ENCODE data around the gene TMEM200B. TPM values are rescaled to one million over a fixed set of nuclear protein-coding genes. Genes with fewer than 3 reads are reported as not detected.

TMEM200B gene
- polyA plus RNA-seq, 1 experiment: 10.5 TPM

DNA sequence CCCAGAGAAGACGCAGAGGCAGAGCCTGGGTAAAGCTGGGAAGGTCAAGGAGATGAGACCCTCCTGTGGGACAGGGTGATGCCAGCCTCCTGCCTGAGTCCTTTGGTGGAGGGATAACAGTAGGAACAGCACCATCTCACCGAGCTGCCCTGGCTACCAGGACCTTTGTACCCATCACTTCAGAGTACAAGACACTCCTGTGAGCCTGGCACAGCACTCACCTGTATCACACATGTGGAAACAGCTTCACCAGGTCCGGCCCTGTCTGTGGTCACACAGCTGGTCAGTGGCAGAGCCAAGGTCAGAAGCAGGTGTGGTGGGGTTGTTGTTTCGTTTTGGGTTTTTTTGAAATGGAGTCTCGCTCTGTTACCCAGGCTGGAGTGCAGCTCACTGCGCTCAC is 5.0 kb upstream of the TMEM200B start:
- TF ChIP-seq, protein P1, sequence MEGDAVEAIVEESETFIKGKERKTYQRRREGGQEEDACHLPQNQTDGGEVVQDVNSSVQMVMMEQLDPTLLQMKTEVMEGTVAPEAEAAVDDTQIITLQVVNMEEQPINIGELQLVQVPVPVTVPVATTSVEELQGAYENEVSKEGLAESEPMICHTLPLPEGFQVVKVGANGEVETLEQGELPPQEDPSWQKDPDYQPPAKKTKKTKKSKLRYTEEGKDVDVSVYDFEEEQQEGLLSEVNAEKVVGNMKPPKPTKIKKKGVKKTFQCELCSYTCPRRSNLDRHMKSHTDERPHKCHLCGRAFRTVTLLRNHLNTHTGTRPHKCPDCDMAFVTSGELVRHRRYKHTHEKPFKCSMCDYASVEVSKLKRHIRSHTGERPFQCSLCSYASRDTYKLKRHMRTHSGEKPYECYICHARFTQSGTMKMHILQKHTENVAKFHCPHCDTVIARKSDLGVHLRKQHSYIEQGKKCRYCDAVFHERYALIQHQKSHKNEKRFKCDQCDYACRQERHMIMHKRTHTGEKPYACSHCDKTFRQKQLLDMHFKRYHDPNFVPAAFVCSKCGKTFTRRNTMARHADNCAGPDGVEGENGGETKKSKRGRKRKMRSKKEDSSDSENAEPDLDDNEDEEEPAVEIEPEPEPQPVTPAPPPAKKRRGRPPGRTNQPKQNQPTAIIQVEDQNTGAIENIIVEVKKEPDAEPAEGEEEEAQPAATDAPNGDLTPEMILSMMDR (IDR thresholded peaks at IDR 0.05; ENCODE audit: low read depth, low read length): no peak
- CTCF ChIA-PET: no interaction called here
- no peaks in the 10 kb centered on the region for H3K27me3 ChIP-seq (ENCODE audit: control insufficient read depth, insufficient read depth, low read length)
- POLR2A ChIA-PET: no interaction called here
- H3K27ac ChIP-seq (ENCODE audit: low read depth, low read length): no peak overlapping the region
- no peaks in the 10 kb centered on the region; the same call in 1 of the 2 replicates for H3K9me3 ChIP-seq (ENCODE audit: control insufficient read depth, insufficient read depth, low read length)
- no peak for DNase-seq (ENCODE audit: low read depth, low spot score)
- H3K4me3 ChIP-seq (ENCODE audit: low read depth, low read length): no peak overlapping the region

DNA sequence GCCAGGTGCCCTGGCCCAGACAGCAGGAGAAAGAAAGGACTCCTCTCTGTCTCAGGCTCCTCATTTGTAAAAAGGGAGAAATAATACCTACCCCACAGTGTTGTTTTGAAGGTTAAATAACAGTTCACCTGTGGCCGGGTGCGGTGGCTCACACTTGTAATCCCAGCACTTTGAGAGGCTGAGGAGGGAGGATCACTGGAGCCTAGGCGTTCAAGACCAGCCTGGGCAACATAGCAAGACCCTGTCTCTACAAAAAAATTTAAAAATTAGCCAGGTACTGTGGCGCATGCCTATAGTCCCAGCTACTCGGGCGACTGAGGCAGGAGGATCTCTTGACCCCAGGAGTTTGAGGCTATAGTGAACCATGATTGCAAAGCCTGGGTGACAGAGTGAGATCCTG is 2.5 kb upstream of the TMEM200B start:
- POLR2A ChIA-PET: no interaction called here
- H3K9me3 ChIP-seq (ENCODE audit: control insufficient read depth, insufficient read depth, low read length): no peaks in the 10 kb centered on the region; the same call in 1 of the 2 replicates
- TF ChIP-seq, protein P1 (IDR thresholded peaks at IDR 0.05; ENCODE audit: low read depth, low read length): no peak

DNA sequence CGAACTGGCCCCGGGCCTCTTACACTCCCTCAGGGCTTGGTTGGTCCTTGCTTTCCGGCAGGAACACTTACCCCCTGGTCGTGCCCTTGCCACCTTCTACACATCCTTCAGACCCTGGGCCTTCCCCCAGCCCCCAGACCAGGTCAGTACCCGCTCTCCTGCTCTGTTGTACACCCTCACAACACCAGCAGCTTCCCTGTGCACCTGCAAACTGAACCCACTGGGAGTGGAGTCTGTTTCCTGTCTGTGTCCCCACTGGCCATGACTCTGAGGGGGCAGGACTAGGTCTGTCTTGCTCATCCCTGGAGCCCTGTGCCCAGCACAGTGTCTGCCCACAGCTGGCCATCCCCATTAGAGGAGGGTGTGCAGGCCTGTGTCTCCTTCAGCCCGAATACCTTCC is 2.1 kb upstream of the TMEM200B start:
- DNase-seq (ENCODE audit: low read depth, low spot score): no peak
- Histone ChIP-seq H3K27me3 (ENCODE audit: control insufficient read depth, insufficient read depth, low read length) (no peaks in the 10 kb centered on the region), H3K4me3 (ENCODE audit: low read depth, low read length) (no peak overlapping the region), H3K27ac (ENCODE audit: low read depth, low read length) (no peak overlapping the region), H3K9me3 (ENCODE audit: control insufficient read depth, insufficient read depth, low read length) (no peaks in the 10 kb centered on the region; the same call in 1 of the 2 replicates)
- POLR2A ChIA-PET: interaction anchor here (0.9 kb wide), 1 partner anchor 71 kb away, joined by 3 read pairs; no protein-coding TSS in a partner anchor
- CTCF ChIA-PET: no interaction called here
- TF ChIP-seq, protein P1 (IDR thresholded peaks at IDR 0.05; ENCODE audit: low read depth, low read length): no peak

More for the DNA sequence above, 2.5 kb upstream of the TMEM200B start:
- no peaks in the 10 kb centered on the region for H3K27me3 ChIP-seq (ENCODE audit: control insufficient read depth, insufficient read depth, low read length)
- no peak for DNase-seq (ENCODE audit: low read depth, low spot score)
- H3K4me3 ChIP-seq (ENCODE audit: low read depth, low read length): no peak overlapping the region
- H3K27ac ChIP-seq (ENCODE audit: low read depth, low read length): no peak overlapping the region
- CTCF ChIA-PET: no interaction called here

DNA sequence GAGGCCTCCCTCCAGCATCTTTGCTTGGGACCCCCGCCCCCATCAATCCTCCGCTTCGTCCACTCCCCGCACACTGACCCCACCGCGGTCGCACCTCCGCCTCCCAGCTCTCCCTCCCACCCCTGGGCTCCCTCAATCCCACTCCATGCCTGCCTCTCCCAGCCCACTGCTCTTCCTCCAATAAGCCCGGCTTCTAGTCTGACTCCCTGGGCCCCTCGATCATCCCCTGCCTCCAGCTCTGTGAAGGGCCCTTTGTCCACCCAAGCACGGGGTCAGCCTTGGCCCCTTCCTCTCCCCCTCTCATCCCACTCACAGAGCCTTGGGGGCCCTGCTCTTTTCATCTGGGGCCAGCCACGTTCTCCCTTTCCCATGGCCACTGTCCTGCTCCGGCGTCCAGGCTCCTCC is 1.5 kb upstream of the TMEM200B start:
- no peak for DNase-seq (ENCODE audit: low read depth, low spot score)
- TF ChIP-seq, protein P1 (IDR thresholded peaks at IDR 0.05; ENCODE audit: low read depth, low read length): no peak
- ChIA-PET POLR2A (interaction anchor here (0.9 to 2.2 kb wide), 3 partner anchors 17 to 72 kb away, joined by 3 to 23 read pairs (median 4); partner anchors contain the start of gene SRSF4), CTCF (interaction anchor here (0.6 to 1.9 kb wide), 21 partner anchors 8 to 318 kb away, joined by 3 to 16 read pairs (median 5); partner anchors contain the start of gene SRSF4)
- Histone ChIP-seq H3K27me3 (ENCODE audit: control insufficient read depth, insufficient read depth, low read length) (no peaks in the 10 kb centered on the region), H3K27ac (ENCODE audit: low read depth, low read length) (peak overlapping the region; percentile 78), H3K9me3 (ENCODE audit: control insufficient read depth, insufficient read depth, low read length) (no peaks in the 10 kb centered on the region; the same call in 1 of the 2 replicates), H3K4me3 (ENCODE audit: low read depth, low read length) (peak overlapping the region; percentile 68)

DNA sequence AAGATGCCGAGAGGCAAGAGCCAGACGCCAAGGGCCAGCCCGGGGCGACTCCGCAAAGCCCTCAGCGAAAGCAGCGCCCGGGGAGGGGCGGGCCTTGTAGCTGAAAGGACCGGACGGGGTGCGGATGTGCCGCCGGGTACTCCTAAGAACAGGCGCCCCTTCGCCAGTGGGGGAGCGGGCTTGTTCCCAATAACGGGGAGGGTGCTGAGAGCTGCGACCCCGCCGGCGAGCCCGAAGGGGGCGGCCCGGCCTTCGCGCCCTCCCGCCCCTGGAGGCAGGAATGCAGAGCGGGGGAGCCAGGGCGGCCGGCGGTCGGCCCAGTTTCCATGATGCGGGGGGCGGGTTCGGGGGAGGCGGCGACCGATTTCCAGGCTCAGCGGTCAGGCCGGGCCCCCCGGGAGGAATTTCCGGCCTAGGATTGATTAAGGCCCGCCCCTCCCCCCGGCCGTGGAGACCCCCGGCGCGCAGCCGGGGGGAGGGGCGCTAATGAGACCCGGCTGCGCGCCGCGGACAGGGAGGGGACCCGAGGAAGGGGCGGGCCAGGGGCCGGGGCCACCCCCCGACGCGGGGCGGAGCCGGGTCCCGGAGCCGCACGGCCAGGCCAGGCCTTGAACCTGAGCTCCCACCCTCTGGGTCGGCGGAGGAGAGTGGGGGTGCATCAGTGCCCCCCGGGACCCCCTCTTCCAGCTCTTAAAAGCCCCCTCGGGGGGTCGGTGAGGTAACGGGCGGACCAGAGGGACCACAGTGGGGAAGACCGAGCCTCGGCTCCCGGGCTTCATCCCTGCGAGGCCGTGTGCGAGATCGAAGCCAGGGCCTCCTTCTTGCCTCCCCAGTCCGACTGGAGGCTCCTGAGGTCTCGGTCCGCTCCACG is 898 bp upstream of the TMEM200B start:
- peak overlapping the region; percentile 93 for H3K27ac ChIP-seq (ENCODE audit: low read depth, low read length)
- TF ChIP-seq, protein P1 (IDR thresholded peaks at IDR 0.05; ENCODE audit: low read depth, low read length): peak; percentile 71
- H3K4me3 ChIP-seq (ENCODE audit: low read depth, low read length): peak overlapping the region; percentile 68
- H3K9me3 ChIP-seq (ENCODE audit: control insufficient read depth, insufficient read depth, low read length): no peaks in the 10 kb centered on the region; the same call in 1 of the 2 replicates
- ChIA-PET CTCF (interaction anchor here (0.6 to 1.9 kb wide), 27 partner anchors 9 to 1657 kb away, joined by 3 to 16 read pairs (median 5); partner anchors contain the start of gene SRSF4), POLR2A (interaction anchor here (0.6 to 2.2 kb wide), 6 partner anchors 18 to 300 kb away, joined by 3 to 23 read pairs (median 5); partner anchors contain the start of gene SRSF4)
- no peaks in the 10 kb centered on the region for H3K27me3 ChIP-seq (ENCODE audit: control insufficient read depth, insufficient read depth, low read length)
- peak; percentile 37 for DNase-seq (ENCODE audit: low read depth, low spot score)
